ENCODE results near the gene CHD2.
A peak's percentile ranks its signal among the peaks of the same experiment; 100 is the strongest.
"Not testable (repeated sequence)": the region's sequence is repeated elsewhere in the genome, so short reads cannot be mapped to it uniquely, and the experiment has no call there.

CHD2 gene

DNA sequence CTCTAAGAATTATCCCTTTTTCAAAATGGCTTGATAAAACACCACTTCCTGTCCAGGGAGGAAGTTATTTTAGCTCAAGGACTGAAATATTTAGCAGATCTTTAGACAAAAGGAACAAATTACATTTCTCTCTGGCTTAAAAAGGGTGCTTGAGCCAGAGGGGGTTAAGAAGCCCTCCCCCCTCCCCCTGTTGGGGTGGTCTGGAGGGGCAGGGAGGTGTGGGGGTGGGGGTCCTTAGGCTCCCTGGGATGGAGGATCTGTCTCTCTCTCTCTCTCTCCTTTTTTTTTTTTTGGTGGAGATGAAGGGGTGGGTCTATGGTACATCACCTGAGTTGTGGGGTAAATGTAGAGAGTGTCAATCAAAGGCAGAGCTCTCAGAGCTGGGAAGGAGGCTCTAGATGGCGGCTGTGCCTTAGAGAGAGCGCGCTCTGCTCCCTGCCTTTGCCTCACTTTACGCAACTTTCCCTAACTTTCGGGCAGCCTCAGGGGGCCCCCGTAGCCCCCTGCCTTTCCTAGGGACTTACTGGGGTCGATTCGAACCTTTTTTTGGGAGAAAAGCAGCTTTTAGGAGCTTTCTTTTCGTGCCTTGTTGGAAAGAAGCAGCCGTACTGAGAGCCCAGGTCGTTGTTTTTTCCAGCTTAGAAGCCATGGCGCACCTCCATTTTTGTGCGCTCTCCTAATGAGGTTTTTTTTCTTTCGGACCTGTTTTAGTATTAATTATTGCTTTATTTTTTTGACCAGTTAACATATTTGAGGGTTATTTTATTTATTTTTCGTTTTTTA, at the start of gene CHD2:
Gene CHD2 (plus strand): TSS at position 377 of the 783 bp plus-strand sequence. CDS start 914 bp downstream, outside the sequence.
- TF ChIP-seq, protein P1, sequence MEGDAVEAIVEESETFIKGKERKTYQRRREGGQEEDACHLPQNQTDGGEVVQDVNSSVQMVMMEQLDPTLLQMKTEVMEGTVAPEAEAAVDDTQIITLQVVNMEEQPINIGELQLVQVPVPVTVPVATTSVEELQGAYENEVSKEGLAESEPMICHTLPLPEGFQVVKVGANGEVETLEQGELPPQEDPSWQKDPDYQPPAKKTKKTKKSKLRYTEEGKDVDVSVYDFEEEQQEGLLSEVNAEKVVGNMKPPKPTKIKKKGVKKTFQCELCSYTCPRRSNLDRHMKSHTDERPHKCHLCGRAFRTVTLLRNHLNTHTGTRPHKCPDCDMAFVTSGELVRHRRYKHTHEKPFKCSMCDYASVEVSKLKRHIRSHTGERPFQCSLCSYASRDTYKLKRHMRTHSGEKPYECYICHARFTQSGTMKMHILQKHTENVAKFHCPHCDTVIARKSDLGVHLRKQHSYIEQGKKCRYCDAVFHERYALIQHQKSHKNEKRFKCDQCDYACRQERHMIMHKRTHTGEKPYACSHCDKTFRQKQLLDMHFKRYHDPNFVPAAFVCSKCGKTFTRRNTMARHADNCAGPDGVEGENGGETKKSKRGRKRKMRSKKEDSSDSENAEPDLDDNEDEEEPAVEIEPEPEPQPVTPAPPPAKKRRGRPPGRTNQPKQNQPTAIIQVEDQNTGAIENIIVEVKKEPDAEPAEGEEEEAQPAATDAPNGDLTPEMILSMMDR (IDR thresholded peaks at IDR 0.05; ENCODE audit: low read depth, low read length, missing control alignments) = no peak
- no peak for DNase-seq (ENCODE audit: extremely low read depth, low read depth)
- peak within 1 kb of the TSS; percentile 67 for H3K4me3 ChIP-seq (replicated peaks; ENCODE audit: low read depth, low read length)

DNA sequence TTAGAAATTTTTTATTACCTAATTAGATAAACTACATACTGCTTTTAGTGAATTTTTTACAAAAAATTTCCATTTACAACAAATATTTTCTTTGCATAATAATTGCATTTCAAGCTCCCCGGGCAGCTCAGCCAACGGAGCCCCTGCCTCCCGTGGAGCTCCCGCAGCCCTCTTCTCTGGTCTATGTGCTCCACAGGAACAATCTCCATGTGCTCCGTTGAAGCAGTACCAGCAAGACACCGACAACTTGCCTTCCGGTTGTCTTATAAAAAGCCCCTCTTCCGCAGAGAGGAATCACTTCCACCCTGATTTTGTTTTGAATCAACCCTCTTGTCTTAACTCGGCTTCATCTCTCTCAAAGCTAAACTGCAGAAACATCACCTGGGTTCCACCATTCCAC, 46.9 kb upstream of the CHD2 start:
- no peak overlapping the region for H3K4me3 ChIP-seq (replicated peaks; ENCODE audit: low read depth, low read length)
- no peak for DNase-seq (ENCODE audit: extremely low read depth, low read depth)
- TF ChIP-seq, protein P1 (IDR thresholded peaks at IDR 0.05; ENCODE audit: low read depth, low read length, missing control alignments) = no peak

DNA sequence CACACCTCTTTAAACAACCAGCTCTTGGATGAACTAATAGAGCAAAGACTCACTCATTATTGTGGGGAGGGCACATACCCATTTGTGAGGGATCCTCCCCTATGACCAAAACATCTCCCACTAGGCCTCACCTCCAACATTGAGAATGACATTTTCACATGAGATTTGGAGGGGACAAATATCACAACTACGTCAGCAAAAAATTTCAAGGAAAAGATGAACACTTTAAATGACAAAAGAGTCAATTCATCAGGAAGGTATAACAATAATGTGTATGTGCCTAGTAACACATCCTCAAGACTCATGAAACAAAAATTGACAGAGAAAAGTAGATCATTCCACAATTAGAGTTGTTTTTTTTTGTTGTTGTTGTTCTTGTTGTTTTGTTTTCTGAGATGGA, 38.4 kb upstream of the CHD2 start:
- no peak for DNase-seq (ENCODE audit: extremely low read depth, low read depth)
- H3K4me3 ChIP-seq (replicated peaks; ENCODE audit: low read depth, low read length) = no peak overlapping the region
- TF ChIP-seq, protein P1 (IDR thresholded peaks at IDR 0.05; ENCODE audit: low read depth, low read length, missing control alignments) = no peak

DNA sequence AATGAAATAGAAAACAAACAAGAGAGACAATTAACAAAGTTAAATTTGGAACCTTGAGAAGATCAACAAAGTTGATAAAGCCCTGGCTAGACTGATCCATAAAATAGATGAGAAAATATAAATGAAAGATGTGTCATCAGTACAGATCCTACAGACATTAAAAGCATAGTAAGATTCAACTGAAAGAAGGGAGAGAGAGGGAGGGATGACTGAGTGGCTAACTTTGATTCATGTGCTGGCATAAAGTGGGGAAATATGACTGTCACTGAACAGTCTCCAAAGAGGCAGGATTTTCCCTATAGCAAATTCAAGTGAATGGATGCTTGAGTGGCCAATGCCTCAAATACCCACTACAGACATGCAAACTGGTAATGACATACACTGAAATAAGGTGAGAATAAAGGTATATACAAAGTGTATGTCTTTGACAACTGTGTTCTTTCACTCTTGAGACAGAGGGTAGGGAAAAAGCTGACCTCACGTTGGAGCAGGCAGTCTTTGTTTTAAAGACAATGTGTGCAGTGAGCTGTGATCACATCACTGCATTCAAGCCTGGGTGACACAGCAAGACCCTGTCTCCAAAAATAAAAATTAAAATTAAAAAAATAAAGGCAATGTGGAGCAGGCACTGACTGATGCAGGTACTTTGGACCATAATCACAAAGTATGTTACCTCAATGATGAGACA, 35.9 kb upstream of the CHD2 start:
- H3K4me3 ChIP-seq (replicated peaks; ENCODE audit: low read depth, low read length) = no peak overlapping the region
- TF ChIP-seq, protein P1 (IDR thresholded peaks at IDR 0.05; ENCODE audit: low read depth, low read length, missing control alignments) = no peak

DNA sequence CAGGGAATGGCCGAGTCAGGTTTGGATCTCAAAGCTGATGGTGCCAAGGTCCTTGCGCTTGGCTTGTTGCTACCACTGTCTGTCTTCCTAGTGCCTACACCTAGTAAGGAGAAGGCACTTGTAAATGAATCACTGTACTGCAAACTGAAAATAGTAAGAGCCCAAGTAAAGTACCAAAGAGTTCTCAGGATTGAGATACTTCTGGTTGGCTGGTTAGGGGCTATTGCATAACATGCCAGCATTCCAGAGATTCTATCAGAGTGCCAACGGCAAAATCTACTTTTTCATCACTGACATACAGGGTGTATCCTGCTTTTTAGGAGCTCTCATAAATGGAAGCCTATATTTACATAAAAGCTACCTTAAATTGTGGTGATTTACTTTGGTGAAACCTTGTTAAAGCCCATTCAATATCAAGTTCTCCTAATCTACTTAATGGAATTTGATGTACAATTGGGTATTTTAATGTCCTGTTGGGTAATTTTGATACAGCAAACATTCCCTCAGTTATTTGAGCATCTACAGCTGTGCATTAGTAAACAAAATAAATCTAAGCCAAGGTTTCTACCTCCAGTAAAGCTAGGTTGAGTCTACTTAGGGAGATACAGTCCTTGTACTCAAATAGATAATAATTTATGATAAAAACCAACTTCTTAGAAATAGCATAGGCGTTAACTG, 30.7 kb upstream of the CHD2 start:
- no peak overlapping the region for H3K4me3 ChIP-seq (replicated peaks; ENCODE audit: low read depth, low read length)
- no peak for DNase-seq (ENCODE audit: extremely low read depth, low read depth)
- TF ChIP-seq, protein P1 (IDR thresholded peaks at IDR 0.05; ENCODE audit: low read depth, low read length, missing control alignments) = no peak

More for the DNA sequence above, 35.9 kb upstream of the CHD2 start:
- DNase-seq (ENCODE audit: extremely low read depth, low read depth) = no peak

DNA sequence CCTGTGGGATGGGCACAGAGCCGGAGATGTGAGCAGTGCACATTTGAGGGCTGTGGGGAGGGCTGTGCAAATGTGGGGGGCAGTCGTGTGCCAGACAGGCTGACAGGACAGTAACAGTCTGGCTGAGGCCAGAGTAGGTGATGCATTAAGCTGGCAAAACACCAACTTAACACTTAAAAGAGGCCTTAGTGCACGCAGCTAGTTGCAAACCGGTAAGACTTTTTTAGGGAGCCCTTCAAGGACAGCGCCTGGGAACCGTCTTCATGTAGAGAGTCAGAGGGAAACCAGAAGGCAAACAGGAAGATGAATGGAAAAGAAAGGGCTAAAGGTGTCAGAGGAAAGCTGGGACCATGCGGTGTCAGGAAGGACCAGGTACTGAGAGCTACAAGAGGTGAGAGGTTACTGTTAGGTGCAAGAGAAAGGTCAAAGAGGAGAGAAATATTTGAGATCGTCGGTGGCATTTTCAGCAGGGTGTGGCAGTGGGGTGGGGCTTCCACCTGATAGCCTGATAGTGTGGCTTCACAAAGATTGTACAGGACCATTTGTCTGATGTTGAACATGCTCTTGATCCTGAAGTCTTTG, 30.0 kb upstream of the CHD2 start:
- DNase-seq (ENCODE audit: extremely low read depth, low read depth) = no peak
- H3K4me3 ChIP-seq (replicated peaks; ENCODE audit: low read depth, low read length) = no peak overlapping the region
- TF ChIP-seq, protein P1 (IDR thresholded peaks at IDR 0.05; ENCODE audit: low read depth, low read length, missing control alignments) = no peak

DNA sequence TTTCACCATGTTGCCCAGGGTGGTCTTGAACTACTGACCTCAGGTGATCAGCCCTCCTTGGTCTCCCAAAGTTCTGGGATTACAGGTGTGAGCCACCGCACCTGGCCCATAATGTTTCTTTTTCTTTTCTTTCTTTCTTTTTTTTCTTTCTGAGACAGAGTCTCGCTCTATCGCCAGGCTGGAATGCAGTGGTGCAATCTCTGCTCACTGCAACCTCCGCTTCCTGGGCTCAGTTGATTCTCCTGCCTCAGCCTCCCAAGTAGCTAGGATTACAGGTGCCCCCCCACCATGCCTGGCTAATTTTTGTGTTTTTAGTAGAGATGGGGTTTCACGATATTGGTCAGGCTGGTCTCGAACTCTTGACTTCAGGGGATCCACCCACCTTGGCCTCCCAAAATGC, 27.2 kb upstream of the CHD2 start:
- not testable (repeated sequence) for DNase-seq (ENCODE audit: extremely low read depth, low read depth)

More for the DNA sequence above, 27.2 kb upstream of the CHD2 start:
- not testable (repeated sequence) for H3K4me3 ChIP-seq (replicated peaks; ENCODE audit: low read depth, low read length)

Data from HFF-Myc (cell line).